Retinal pigment epithelial cell (primary cell): ENCODE results near the gene KREMEN2.
"Not testable (repeated sequence)": the region's sequence is repeated elsewhere in the genome, so short reads cannot be mapped to it uniquely, and the experiment has no call there.

Source experiments
- DNase-seq: peaks from one replicate; pipeline ENCODE4 v3.0.0-alpha.2; 2010; ENCODE audit warnings: low read depth
- H3K4me3 ChIP-seq: 2 replicates; pipeline ENCODE4 v1.5.1; 2011; ENCODE audit warnings: mild to moderate bottlenecking, low read length, control low read depth, moderate library complexity
- CTCF ChIP-seq: conservative IDR thresholded peaks from 2 replicates; pipeline ENCODE4 v1.5.1; 2011; ENCODE audit warnings: low read depth, low read length, control low read depth, inconsistent platforms

KREMEN2 gene

GRCh38 chr16:2942045-2942444 is 22.0 kb upstream of the KREMEN2 start:
- TF ChIP-seq CTCF, result no peak
- H3K4me3 ChIP-seq, result no peak overlapping the region
- no peak for DNase-seq

GRCh38 chr16:2943716-2944115 is 20.4 kb upstream of the KREMEN2 start:
- DNase-seq, H3K4me3 ChIP-seq: not testable (repeated sequence)

GRCh38 chr16:2946649-2947048 is 17.4 kb upstream of the KREMEN2 start:
- no peak for DNase-seq
- no peak for TF ChIP-seq CTCF
- no peak overlapping the region for H3K4me3 ChIP-seq

- no peak for DNase-seq
- no peak for TF ChIP-seq CTCF
- H3K4me3 ChIP-seq, result no peak overlapping the region
Measured at GRCh38 chr16:2948807-2949704, 15.0 kb upstream of the KREMEN2 start.

GRCh38 chr16:2949705-2950352 is 14.2 kb upstream of the KREMEN2 start:
- no peak for TF ChIP-seq CTCF
- H3K4me3 ChIP-seq, result no peak overlapping the region
- no peak for DNase-seq

GRCh38 chr16:2950353-2950724 is 13.7 kb upstream of the KREMEN2 start:
- TF ChIP-seq CTCF, result no peak
- no peak for DNase-seq
- H3K4me3 ChIP-seq, result no peak overlapping the region

- no peak for TF ChIP-seq CTCF
- DNase-seq, result no peak
Measured at GRCh38 chr16:2950773-2951172, 13.3 kb upstream of the KREMEN2 start.

More at GRCh38 chr16:2950773-2951172, 13.3 kb upstream of the KREMEN2 start:
- H3K4me3 ChIP-seq, result no peak overlapping the region
